OCI-LY7 (cell line): ENCODE measurements around the gene AURKB.
A peak's percentile ranks its signal among the peaks of the same experiment; 100 is the strongest.

Experiments
- CTCF ChIP-seq: fragments of 200-600 bp; sonication (generic); conservative IDR thresholded peaks from 2 replicates; pipeline ENCODE4 v1.5.1; 2014; ENCODE audit warnings: mild to moderate bottlenecking, antibody characterized with exemption, low read length, moderate library complexity, mixed read lengths
- EZH2phosphoT487 ChIP-seq: fragments of 200-600 bp; sonication (generic); IDR thresholded peaks from 2 replicates; pipeline ENCODE4 v1.6.1; 2018; ENCODE audit warnings: low read depth, borderline replicate concordance, mild to moderate bottlenecking, mixed run types, antibody characterized with exemption, low read length, moderate library complexity, mixed read lengths

- TF ChIP-seq EZH2phosphoT487 (no peak), CTCF (peak; percentile 61)
These were observed 13.2 kb upstream of the AURKB start for GRCh38 chr17:8223356-8224126.
